ENCODE results near the gene C9orf153. TPM values are rescaled to one million over a fixed set of nuclear protein-coding genes. Genes with fewer than 3 reads are reported as not detected.

Gene C9orf153
- total RNA-seq, 1 experiment from 2014 or later = 0.17 TPM

DNA sequence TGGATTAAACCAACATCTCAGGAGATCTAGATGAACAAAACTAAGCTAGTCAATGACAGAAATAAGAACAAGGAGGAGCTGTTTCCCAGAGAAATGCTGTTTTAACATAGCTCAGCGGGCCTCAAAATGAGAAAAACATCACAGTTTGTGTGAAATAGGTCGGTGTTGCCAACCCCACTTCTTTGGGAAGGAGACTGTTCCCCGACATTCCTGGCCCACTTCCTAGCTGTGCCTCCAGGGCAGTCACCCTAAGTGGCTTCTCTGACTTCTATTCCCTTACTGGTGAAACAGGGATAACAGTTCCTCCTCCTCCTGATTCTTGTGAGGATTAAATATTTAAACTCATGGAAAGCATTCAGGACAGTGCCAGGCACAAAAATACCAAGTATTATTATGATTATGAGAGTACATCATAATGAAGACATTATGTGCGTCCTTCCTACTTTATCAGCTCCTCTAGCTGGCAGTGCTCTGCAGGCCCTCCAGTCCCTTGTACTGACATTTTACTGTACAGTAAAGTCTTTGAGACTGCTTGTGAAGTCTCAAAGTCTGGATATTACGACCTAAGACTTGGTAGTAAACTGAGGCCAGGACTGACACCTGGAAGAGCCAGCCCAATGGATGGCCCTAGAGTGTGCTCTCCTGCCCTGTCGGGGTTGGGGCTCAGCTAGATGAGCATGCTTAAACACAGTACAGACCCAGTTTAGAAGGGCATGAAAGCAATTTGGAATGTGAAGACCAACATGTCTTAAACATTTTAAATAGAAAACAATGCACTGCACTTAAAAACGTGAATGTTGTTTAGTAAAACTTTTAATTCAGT, 15.6 kb upstream of the C9orf153 start:
- Histone ChIP-seq H3K14ac (ENCODE audit: insufficient read depth, low read length) (no peak overlapping the region), H2BK5ac (ENCODE audit: insufficient read length, low read length) (no peak overlapping the region), H3K18ac (ENCODE audit: insufficient read length, low read depth, low read length) (no peak overlapping the region), H3K23me2 (ENCODE audit: insufficient read length, low read depth, low read length, poor library complexity, severe bottlenecking) (no peaks in the 10 kb centered on the region), H4K20me1 (ENCODE audit: control insufficient read depth, insufficient read depth, insufficient read length) (no peaks in the 10 kb centered on the region), H4K91ac (ENCODE audit: insufficient read length, low read depth, low read length) (no peak overlapping the region), H2AK5ac (ENCODE audit: insufficient read length, low read length) (no peak overlapping the region), H4K8ac (replicated peaks; ENCODE audit: insufficient read length, low read depth, low read length) (no peak overlapping the region), H2BK12ac (ENCODE audit: insufficient read length, low read depth, low read length) (no peak overlapping the region), H3K27me3 (ENCODE audit: insufficient read depth, low read length) (no peaks in the 10 kb centered on the region), H3K79me2 (ENCODE audit: insufficient read depth, low read length) (peaks cover 10% of the 10 kb centered on the region; the same call in 1 of the 2 replicates), H3T11ph (ENCODE audit: low read length) (no peak overlapping the region), H2BK120ac (ENCODE audit: low read depth, low read length, poor library complexity, severe bottlenecking) (no peak overlapping the region), H3K56ac (ENCODE audit: insufficient read length, low read depth, low read length) (no peak overlapping the region), H3K4me1 (ENCODE audit: insufficient read depth, low read length) (no peaks in the 10 kb centered on the region), H3K79me1 (ENCODE audit: insufficient read depth, low read depth, low read length, poor library complexity, severe bottlenecking) (peaks cover 3% of the 10 kb centered on the region), H3K27ac (ENCODE audit: insufficient read length, low read depth, low read length) (no peak overlapping the region), H3K23ac (ENCODE audit: insufficient read length, low read depth, low read length) (no peak overlapping the region), H3K9me3 (ENCODE audit: control insufficient read depth, low read depth, low read length) (peaks cover 4% of the 10 kb centered on the region), H4K5ac (ENCODE audit: insufficient read length, low read depth, low read length) (no peak overlapping the region), H3K4me2 (ENCODE audit: insufficient read depth, insufficient read length, low read length) (no peak overlapping the region), H3K9ac (ENCODE audit: extremely low read depth, insufficient read length, low read length) (no peak overlapping the region), H3K4ac (ENCODE audit: low read depth, low read length) (no peak overlapping the region), H2BK15ac (ENCODE audit: low read depth, low read length) (no peak overlapping the region; the same call in 1 of the 2 replicates), H2AFZ (ENCODE audit: low read length) (no peak overlapping the region), H2BK20ac (ENCODE audit: low read depth, low read length, poor library complexity, severe bottlenecking) (no peak overlapping the region)
- Mint-ChIP-seq H3K4me1 (no peaks in the 10 kb centered on the region; a peak in 3 of 4 replicates), H3K27ac (no peak overlapping the region; a peak in 1 of 7 replicates), H3K36me3 (ENCODE audit: insufficient read depth in 1 of 3, low read depth in 3 of 3) (peaks cover 21 to 43% (median 35%) of the 10 kb centered on the region in 3 experiments), H3K27me3 (ENCODE audit: low read depth) (no peaks in the 10 kb centered on the region), H3K9me3 (no peaks in the 10 kb centered on the region), H3K4me3 (no peak overlapping the region)
- no CpG with 5 or more reads among the region's 7 CpGs for WGBS (ENCODE audit: extremely low coverage, insufficient read length, low lambda C conversion rate)
- TF ChIP-seq, protein P1, sequence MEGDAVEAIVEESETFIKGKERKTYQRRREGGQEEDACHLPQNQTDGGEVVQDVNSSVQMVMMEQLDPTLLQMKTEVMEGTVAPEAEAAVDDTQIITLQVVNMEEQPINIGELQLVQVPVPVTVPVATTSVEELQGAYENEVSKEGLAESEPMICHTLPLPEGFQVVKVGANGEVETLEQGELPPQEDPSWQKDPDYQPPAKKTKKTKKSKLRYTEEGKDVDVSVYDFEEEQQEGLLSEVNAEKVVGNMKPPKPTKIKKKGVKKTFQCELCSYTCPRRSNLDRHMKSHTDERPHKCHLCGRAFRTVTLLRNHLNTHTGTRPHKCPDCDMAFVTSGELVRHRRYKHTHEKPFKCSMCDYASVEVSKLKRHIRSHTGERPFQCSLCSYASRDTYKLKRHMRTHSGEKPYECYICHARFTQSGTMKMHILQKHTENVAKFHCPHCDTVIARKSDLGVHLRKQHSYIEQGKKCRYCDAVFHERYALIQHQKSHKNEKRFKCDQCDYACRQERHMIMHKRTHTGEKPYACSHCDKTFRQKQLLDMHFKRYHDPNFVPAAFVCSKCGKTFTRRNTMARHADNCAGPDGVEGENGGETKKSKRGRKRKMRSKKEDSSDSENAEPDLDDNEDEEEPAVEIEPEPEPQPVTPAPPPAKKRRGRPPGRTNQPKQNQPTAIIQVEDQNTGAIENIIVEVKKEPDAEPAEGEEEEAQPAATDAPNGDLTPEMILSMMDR (conservative IDR thresholded peaks at IDR 0.05) = peak; percentile 18; the same call in 1 of the 3 replicates
- DNase-seq = no peak

Data from H9 (cell line).